ENCODE results near the gene STXBP1.

DNA sequence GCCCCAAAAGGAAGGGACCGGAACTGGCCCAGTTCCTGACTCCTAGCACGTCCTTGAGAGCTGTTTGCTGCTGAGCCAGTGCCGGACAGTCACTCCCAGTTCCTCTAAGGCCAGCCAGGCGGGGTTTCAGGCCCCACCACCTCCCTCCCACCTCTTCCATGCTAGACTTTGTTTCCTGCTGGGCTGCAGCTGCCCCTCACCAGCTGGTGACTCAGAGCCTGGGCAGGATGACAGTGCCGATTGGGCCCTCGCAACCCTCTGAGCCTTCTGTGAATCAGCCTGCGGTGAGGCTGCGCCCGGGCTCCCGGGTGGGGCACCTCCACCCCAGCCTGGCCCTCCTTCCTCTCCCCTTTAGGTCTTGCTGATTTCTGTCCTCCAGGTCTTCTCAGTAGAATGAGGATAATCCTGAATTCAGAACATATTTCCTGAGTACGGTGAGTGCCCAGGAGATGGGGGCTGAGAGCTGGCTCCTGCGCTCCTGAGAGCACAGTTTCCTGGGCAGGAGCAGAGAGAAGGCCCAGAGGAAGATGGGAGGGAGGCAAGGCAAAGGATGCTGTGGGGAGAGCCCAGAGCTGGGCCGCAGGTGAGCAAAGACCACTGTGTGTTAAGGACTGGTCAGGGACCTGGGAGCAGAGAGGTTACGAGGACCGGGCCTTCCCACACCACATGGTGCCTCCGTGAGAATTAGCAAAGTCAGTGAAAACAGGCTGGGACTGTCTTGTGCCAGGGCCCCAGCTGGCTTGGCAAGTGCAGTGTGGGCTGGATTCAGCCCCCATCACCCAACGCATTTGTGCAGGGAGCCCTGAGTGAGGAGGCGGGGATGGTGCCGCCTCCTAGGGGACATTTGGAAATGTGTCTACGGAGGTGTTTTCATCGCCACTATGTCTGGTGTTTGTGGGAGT is 32.9 kb upstream of the STXBP1 start:
- TF ChIP-seq, protein P1, sequence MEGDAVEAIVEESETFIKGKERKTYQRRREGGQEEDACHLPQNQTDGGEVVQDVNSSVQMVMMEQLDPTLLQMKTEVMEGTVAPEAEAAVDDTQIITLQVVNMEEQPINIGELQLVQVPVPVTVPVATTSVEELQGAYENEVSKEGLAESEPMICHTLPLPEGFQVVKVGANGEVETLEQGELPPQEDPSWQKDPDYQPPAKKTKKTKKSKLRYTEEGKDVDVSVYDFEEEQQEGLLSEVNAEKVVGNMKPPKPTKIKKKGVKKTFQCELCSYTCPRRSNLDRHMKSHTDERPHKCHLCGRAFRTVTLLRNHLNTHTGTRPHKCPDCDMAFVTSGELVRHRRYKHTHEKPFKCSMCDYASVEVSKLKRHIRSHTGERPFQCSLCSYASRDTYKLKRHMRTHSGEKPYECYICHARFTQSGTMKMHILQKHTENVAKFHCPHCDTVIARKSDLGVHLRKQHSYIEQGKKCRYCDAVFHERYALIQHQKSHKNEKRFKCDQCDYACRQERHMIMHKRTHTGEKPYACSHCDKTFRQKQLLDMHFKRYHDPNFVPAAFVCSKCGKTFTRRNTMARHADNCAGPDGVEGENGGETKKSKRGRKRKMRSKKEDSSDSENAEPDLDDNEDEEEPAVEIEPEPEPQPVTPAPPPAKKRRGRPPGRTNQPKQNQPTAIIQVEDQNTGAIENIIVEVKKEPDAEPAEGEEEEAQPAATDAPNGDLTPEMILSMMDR (IDR thresholded peaks at IDR 0.05; ENCODE audit: insufficient read depth, low read length, poor library complexity, severe bottlenecking) = no peak
- TF ChIP-seq EZH2phosphoT487 (conservative IDR thresholded peaks at IDR 0.05; ENCODE audit: low read length) = no peak
